Left cardiac atrium (tissue), 4 donors: ENCODE measurements around the gene DDX54. TPM values are rescaled to one million over a fixed set of nuclear protein-coding genes. Genes with fewer than 3 reads are reported as not detected.
"Not testable (repeated sequence)": the region's sequence is repeated elsewhere in the genome, so short reads cannot be mapped to it uniquely, and the experiment has no call there.

Experiments
- ATAC-seq, 2 donors: fragments of 200-7000 bp; cut with Tn5 transposase; one replicate each; pipeline ENCODE4 v1.9.1; 2020; ENCODE audit warnings: mild to moderate bottlenecking in 2 of 2, moderate library complexity in 2 of 2
- DNase-seq: peaks from one replicate; pipeline ENCODE4 v3.0.0-alpha.2; 2020
- intact Hi-C, 2 donors: fragments of 100-400 bp; cut with DNase I; formaldehyde crosslinking; loops; one replicate each; pipeline versions ENCODE4 v1.14.1 to v1.15.1; 2022 to 2023
- total RNA-seq, 2 donors: library from RNA; stranded (reverse); fragmentation: NEBNext Ultra II Directional; extraction: Animal tissue kit (Norgen Biotek cat#: 25700); gene quantifications; one replicate each; pipeline ENCODE4 v1.2.1, GENCODE V29; 2021
- donor health status: DM: no; HTN: yes; CAD: no.
- donor health status: DM: no; HTN: yes; CAD: no; lungs with severe emphysema.
- donor health status: DM: yes; HTN: yes; CAD: no.
- donor health status: Dilated cardiomyopathy.

Gene DDX54
- total RNA-seq, 2 donors from 2014 or later, result 32.4 to 39.4 TPM

DNA sequence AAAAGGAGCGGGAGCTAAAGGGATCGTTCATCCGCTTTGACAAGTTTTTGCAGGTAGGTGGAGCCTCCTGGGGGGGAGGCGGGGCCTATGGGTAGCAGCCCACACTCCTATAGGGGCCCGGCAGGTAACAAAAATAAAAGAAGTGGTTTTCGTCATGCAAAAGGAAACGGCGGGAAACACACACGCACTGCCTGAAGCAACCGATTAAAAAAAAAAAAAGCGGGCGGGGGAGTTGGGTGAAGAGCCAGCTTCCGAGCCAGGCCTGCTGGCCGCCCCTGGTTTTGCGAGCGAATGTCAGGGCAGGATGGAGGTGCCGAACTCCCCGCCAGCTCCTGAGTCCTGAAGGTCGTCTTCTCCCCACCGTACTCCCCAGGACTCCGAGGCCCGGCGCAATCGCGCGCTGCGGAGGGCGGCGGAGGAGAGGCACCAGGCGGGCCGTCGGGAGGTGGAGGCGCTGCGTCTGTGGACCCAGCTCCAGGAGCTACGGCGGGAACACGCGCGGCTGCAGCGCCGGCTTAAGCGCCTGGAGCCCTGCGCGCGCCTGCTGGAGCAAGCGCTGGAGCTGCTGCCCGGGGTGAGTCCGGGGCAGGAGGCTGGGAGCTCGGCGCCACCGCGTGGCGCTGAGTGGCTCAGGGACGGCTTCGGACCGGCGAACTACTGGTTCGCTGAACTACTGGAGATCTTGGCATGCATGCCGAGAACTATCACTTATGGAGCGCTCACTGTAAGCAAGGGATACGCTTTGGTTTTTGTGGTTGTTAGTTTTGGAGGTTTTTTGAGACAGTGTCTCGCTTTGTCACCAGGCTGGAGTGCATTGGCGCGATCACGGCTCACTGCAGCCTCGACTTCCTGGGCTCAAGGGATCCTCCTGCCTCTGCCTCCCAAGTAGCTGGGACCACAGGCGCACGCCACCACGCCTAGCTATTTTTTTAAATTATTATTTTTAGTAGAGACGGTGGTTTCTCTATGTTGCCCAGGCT is 32.2 kb downstream of the DDX54 start:
- DNase-seq, result peak; percentile 68
- peak; percentile 88 to 89 for ATAC-seq
- intact Hi-C loops, result loop anchor here in 1 of 2 donors (5.0 kb wide), 1 partner anchor 106 kb away; no protein-coding TSS in a partner anchor

DNA sequence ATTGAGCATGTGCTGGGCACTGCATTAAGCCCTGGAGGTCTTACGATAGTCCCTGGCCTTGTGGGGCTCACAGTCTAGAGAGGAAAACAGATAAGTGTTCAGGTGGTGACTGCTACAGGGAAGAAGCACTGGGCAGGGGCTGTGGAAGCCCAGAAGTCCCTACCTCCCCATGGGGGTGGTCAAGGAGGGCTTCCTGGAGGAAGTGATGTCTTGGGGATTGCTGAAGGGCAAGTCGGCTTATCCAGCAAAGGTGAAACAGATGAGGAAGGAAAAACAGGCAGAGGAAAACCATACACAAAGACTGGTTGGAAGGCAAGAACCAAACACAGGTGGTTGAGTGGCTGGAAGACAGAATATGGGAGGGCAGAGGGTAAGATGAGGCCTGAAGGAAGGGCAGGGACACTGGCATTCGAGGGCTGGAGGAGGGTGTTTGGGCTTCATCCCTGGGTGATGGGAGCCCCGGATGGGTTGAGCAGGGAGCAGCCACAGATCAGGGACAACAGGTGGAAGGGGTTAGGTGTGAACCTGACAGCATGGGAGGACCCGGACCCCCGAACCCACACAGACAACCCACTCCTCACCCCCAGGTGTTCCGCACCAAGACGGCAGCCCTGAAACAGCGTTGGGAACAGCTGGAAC is 33.0 kb downstream of the DDX54 start:
- intact Hi-C loops, result loop anchor here in 1 of 2 donors (5.0 kb wide), 1 partner anchor 105 kb away; no protein-coding TSS in a partner anchor
- ATAC-seq, result no peak
- no peak for DNase-seq

DNA sequence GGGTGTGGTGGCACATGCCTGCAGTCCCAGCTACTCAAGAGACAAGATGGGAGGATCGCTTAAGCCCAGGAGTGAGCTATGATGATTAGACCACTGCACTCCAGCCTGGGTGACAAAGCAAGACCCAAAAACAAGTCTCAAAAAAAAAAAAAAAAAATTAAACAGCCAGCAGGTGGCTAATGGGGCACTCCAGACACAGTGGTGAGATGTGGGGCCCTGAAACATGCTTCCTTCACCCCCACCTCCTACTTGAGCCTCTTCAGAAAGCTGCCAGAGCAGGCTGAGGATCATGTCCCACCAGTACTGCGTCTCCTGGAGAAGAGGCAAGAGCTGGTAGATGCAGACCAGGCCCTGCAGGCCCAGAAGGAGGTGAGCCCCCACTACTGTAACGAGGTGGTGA is 33.6 kb downstream of the DDX54 start:
- no peak for DNase-seq
- ATAC-seq, result no peak
- intact Hi-C loops, result loop anchor here in 1 of 2 donors (5.0 kb wide), 1 partner anchor 104 kb away; no protein-coding TSS in a partner anchor

DNA sequence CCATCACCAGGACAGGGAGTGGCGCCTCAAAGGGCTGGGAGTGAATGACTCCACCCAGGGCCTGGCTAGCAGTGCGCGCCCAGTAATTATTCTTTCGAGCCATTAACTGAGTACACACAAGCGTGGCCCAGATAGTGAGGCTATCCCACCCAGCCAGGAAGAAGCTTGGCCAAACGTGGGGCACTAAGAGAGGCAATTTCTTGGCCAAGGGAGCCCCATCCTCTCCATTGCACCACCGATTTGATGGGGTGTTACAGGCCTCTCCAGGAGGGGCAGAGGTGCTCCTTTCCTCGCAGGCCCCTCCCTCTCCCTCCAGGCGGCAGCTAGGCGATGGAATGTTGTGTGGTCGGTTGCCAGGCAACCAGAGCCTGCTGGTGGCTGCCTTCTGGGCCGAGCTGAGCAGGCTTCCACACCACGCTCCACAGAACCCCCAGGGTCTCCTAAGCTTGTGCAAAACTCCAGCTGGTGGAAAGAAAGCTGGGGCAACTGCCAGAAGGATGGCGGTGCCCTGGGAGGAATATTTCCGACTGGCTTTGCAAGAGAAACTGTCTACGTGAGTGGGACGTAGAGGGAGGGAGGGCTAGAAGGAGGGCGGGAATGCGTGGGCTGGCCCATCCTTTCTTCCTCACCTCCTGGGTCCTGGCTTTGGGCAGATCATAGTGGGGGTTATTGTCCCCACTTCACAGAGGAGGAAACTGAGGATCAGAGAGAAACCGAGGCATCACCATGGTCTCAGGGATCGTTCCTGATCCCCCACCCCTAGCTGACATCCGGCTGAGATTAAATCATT is 35.7 kb downstream of the DDX54 start, which contains the start of gene CFAP73:
CFAP73 (plus strand) TSS at position 364 of the 790 bp plus-strand sequence; CDS start at position 498, 134 bp downstream.
- ATAC-seq, result peak; percentile 79 to 81
- intact Hi-C loops, result loop anchor here in 1 of 2 donors (5.0 kb wide), 1 partner anchor 102 kb away; no protein-coding TSS in a partner anchor
- DNase-seq, result peak; percentile 81

DNA sequence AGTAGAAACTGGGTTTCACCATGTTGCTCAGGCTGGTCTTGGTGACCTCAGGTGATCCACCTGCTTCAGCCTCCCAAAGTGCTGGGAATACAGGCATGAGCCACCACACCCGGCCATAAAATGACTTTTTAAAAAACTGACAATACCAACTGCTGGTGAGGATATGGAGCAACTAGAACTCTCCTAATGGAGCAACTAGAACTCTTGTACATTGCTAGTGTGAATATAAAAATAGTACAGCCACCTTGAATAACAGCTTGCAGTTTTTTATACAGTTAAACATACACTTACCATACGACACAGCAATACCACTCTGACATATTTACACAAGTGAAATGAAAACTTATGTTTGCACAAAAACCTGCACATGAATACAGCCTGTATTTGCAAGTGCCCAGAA is 38.3 kb downstream of the DDX54 start:
- intact Hi-C loops, result no loop called here
- no peak for DNase-seq

DNA sequence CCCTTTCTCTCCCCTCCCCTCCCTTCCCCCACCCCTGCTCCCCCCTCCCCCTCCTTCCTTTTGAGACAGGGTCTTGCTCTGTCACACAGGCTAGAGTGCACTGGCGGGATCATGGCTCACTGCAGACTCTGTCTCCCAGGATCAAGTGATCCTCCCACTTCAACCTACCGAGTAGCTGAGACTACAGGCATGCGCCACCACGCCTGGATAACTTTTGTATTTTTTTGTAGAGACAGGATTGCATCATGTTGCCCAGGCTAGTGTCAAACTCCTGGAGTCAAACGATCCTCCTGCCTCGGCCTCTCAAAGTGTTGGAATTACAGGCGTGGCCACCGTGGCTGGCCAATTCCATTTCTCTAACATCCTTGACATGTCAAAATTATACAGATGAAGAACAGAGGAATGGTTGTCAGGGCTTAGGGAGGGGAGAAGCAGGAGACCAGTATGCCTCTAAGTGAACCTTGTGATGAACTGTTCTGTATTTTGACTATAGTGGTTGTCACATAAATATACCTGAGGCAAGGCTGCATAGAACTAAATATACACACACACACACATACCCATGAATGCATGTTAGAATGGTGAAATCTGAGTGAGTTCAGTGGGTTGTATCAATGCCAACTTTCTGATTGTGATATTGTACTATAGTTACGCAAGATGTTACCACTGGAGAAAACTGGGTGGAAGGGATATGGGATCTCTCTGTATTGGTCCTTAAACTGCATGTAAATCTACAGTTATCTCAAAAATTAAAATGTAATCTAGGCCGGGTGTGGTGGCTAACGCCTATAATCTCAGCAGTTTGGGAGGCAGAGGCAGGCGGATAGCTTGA is 39.3 kb downstream of the DDX54 start:
- DNase-seq (no peak), ATAC-seq (no peak)
- intact Hi-C loops, result no loop called here

More for the DNA sequence above, 38.3 kb downstream of the DDX54 start:
- no peak for ATAC-seq

DNA sequence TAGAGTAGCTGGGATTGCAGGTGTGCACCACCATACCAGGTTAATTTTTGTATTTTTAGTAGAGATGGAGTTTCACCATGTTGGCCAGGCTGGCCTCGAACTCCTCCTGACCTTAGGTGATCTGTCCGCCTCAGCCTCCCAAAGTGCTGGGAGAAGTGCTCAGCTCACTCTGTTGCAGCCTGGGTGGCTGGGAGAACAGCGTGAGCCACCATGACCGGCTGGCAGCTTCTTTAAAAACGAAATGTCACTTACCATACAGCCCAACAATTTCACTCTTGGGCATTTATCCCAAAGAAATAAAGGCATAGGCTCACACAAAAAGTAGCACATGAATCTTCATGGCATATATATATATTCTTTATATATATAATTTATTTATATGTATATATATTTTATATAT is 40.5 kb downstream of the DDX54 start:
- intact Hi-C loops, result no loop called here
- DNase-seq (no peak), ATAC-seq (no peak)

DNA sequence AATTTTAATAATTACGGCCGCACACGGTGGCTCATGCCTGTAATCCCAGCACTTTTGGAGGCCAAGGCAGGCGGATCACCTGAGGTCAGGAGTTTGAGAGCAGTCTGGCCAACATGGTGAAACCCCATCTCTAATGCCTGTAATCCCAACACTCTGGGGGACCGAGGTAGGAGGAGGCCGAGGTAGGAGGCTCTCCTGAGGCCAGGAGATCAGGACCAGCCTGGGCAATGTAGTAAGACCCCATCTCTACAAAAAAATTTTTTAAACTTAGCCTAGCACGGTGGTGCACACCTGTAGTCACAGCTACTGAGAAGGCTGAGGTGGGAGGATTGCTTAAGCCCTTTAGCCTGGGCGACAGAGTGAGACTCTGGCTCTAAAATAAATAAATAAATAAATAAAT is 41.3 kb downstream of the DDX54 start:
- intact Hi-C loops, result no loop called here
- DNase-seq (no peak), ATAC-seq (no peak)

DNA sequence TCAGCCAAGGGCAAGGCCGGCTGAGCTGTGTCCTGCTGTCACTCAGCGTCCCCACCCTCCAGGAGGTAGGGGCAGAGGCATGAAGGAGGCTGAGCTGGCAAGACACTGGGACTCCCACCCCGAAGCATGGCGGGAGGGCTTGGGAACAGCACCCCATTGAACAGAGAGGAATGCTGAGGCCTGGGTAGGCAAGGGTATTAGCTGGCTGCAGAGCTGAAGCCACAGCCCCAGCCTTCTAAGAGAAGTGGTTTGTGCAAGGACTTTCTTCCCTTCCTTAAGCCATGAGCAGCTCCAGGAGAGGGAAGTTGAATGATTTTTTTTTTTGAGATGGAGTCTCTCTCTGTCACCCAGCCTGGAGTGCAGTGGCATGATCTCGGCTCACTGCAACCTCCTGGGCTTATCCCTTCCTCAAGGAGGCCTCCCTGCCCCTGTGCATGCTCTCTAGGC is 42.4 kb downstream of the DDX54 start:
- DNase-seq (no peak), ATAC-seq (no peak)
- intact Hi-C loops, result no loop called here

DNA sequence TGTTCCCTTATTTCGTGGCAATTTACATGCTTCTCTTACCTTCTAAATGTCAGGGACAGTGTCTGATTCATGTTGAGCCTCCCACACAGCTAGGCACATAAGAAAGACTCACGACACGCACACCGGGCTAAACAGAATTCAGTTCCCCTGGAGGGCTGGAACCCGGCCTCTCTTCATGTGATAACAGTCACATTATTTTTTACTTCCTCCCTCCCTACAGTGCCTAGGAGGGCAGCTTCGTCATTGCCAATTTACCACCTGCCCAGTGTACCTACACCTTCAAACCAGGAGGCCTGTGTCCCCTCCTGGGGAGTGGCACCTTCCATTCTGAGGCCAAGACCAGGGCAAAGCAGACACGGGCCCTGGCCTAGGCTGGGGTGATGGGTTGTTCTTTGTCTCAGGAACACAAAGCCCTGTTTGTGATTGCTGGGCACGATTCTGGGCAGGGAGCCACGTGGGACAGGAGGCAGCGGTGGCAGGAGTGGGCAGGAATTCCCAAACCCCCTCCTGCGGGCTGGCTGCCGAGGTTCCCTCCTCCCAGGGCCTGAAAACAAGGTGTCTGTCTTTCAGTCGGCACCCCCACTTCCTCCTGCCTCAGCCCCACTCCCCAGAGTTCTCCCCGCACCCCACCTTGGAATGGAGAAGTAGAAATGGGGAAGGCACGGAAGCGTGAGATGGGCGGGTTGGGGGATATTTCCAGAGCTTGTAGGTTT is 42.9 kb downstream of the DDX54 start:
- intact Hi-C loops, result no loop called here
- ATAC-seq (peak; percentile 27 to 76), DNase-seq (no peak)

DNA sequence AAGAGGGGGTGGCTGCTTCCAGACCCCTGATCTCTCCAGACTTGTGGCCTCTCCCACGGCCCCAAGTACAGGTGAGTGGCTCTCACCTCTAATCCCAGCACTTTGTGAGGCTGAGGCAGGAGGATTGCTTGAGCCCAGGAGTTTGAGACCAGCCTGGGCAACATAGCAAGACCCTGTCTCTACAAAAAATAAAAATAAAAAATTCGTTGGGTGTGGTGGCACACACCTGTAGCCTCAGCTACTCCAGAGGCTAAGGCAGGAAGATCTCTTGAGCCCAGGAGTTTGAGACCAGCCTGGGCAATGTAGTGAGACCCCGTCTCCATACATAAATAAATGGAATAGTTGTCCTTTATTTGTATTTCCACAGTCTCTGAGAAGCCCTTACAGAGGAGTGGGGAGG is 43.6 kb downstream of the DDX54 start:
- DNase-seq, ATAC-seq, intact Hi-C loops: not testable (repeated sequence)

DNA sequence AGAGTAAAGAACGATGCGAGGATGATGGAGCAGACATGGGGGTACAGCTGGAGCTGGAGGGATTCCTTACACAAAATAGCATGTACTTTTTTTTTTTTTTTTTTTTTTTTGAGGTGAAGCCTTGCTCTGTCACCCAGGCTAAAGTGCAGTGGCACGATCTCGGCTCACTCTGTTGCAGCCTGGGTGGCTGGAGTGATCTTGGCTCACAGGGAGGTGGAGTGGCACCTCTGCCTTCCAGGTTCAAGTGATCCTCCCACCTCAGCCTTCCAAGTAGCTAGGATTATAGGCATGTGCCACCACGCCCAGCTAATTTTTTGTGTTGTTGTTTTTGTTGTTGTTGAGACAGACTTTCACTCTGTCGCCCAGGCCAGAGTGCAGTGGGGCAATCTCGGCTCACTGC is 44.6 kb downstream of the DDX54 start:
- ATAC-seq (no peak), DNase-seq (no peak)
- intact Hi-C loops, result no loop called here

DNA sequence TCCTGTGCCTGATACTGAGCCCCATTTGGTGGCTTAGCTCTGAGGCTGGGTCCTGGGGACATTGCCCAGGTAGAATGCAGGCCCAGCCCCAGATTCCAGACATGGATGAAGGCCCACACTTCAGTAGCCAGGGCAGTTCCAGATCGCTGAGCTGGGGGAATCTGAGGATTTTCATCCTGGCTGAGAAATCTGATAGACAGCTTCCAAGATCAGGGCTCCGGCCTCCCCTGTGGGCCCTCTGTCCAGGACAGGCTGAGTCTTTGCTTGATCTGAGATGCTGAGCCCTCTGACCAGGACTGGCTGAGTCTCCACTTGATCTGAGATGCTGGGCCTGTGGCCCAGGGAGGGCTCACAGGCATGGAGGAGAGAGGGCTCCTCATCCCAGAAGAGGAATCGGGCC is 46.5 kb downstream of the DDX54 start:
- intact Hi-C loops, result no loop called here
- DNase-seq (no peak), ATAC-seq (no peak)

DNA sequence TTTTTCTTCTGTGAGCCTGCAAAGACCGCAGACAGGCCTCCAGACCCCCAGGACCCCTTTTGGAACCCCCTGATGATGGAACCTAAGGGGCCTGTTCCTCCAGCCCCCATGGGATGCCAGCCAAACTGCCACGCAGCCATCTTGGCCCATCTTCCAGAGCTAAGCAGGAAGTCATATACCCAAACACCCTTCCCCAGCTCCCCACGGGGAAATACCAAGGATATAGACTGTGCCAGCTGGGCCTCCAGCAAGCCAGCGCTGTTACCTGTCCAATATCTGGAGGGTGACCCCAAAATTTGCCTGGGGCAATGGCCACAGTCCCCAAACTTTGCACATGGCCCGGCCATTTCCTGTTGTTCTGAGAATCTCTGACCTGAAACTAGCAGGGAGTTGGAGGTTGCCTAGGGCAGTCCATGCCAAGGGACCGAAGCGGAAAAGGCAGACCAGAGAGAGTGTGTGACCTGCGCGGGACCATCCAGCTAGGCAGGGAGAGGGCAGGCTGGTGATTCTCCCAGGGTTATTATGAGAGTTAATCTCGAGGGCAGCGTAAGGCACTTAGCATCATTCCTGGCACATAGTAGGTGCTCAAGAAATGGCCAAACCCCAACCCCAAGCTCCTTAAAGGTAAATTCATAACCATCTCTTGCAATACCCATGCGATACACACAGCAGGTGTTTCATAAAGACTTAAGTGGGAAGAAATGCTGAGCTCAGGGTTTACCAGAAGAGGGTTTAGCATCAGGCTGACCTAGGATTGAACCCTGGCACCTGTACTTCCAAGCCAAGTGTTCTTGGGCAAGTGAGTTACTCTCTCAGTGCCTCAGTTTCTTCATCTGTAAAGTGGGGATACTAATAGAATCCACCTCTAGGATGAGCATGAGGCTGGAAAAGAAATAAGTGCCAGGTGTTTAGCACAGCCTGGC is 47.2 kb downstream of the DDX54 start:
- ATAC-seq (no peak), DNase-seq (no peak)

DNA sequence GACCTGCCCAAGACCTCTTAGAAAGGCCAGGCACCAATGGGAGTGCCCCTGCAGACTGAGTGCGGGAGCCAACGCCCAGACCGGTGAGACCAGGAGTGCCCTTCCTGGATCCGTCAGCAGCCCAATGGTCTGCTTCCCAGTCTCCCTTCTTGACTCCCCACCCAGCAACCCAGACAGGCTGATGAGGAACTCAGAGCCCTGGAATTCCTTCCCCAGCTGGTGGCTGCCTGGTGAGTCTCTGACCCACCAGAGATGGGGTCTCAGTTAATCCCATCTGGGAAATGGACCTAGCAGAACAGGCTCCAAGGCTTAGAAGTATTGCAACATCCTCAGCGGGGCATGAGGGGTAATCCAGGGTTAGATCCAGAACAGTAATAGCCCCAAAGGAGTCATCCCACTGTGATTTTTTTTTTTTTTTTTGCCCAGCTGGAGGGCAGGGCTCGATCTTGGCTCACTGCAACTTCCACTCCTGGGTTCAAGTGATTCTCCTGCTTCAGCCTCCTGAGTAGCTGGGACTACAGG is 48.2 kb downstream of the DDX54 start:
- DNase-seq, result no peak
- no peak for ATAC-seq
- intact Hi-C loops, result no loop called here

More for the DNA sequence above, 47.2 kb downstream of the DDX54 start:
- intact Hi-C loops, result no loop called here
